Islet precursor cell (in vitro differentiated cells): ENCODE measurements around the gene CLEC14A.

Experiments used
- DNase-seq: peaks from one replicate; pipeline ENCODE4 v3.0.0-alpha.2; 2018

CLEC14A gene

GRCh38 chr14:38255673-38256532, at the start of gene CLEC14A:
CLEC14A (minus strand) TSS chr14:38256093; CDS start chr14:38256022, 71 bp downstream.
- DNase-seq, result peak; percentile 65

GRCh38 chr14:38302966-38303365, 47.1 kb upstream of the CLEC14A start:
- DNase-seq, result no peak

DNA sequence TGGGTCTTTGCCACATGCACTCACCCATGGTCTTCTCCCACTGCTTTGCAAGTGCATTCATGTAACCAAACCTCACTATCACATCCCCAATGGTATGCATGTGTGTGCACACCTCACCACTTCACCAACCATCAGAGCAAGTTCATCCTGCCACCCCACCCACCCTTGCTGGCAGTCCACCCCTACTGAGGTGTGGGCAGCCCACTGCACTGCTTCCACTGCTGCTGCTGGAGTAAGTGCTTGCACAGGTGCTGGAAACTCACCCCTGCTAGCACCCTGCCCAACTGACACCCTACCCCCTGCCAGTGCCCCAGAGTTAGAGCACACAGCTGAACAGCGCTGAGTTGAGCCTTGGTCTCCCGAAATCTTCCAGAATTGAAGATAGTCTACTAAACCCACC, 46.1 kb upstream of the CLEC14A start:
- DNase-seq, result no peak

GRCh38 chr14:38297681-38298080, 41.8 kb upstream of the CLEC14A start:
- no peak for DNase-seq

DNA sequence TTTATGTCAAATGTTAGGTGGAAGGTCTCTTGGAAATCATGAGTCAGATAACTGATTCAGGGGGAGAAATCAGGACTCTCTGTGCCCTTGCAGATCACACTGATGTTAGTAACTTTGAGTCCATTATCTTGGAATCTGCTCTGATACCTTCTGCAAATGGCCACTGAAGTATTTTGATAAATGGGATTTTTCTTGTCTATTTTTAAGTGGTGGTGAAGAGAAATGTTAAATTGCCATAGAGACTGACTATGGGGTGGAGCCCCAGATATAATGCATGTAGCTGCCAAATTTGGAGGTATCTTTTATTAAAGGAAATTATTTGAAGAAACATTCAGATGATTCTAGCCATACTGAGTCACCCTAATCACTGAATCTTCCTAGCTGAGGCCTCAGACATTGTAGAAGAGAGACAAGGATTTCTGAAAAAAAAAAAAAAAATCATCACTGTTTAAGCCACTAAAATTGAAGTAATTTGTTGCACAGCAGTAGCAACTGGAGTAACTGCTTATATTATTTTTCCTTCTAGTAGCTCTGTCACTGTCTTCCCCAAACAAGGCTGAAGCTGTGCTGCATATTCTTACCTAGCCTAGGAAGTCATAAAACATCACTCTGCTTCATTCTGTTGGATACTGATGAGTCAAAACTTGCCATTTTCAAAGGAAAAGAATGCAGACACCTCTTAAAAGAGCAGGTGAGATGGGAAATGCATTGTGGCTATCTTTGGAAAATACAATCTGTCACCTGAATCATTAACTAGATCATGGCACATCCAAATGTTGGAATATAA, 36.0 kb upstream of the CLEC14A start:
- no peak for DNase-seq

GRCh38 chr14:38290601-38291188, 34.8 kb upstream of the CLEC14A start:
- no peak for DNase-seq

DNA sequence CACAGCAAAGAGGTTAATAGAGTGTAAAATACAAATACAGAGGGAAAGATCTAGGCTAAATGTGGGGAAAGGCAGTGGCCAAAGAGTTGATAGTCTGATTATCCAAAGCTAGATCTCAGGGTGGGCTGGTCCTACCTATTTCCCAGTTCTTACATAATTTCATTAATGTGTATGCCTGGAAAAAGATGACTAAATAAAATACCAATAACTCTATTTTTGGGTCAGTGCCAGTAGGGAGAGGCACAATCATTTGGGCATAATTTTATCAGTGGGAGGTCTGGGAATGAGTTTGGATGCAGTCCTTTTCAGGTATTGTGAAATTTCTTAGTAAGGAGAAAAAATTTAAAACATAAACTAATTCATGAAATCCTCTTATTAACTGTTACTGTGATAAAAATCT, 30.6 kb upstream of the CLEC14A start:
- DNase-seq, result no peak

DNA sequence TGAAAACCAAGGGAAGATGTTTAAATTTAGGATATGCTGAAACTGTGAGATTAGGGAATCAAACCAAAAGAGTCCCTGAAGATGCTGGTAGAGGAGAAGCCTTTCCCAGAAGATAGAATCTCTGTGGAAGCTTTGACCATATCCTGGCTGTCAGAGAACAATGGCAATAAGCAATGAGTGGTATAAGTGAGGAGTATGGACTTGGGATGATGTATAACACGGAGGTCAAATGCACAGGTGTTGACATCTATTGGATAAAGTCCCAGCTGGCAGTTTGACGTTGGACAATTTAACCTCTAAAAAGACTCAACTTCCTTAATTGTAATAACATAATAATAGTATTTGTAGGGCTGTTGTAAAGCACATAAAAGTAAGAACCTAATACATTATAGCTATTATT, 30.1 kb upstream of the CLEC14A start:
- no peak for DNase-seq

DNA sequence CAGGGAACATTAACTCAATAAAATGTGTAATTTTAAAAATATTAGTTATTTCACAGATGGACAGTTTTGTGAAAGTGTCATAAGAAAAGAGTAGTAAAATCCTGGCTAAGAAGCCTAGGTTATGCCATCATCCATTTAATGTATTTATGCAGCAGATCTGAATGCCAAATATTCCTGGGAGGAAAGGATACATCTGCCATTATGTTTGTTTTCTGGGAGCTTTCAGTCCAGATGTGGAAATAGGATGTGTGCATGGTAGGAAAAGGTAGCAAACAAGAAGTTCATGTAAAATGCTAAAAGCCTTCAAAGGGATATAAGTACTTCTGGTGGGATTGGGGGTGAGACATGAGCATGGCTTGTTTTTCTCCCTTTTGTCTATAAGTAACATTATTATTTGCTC, 27.0 kb upstream of the CLEC14A start:
- DNase-seq, result no peak

- DNase-seq, result no peak
Observed at GRCh38 chr14:38280081-38280480, 24.2 kb upstream of the CLEC14A start.

- DNase-seq, result no peak
Observed at GRCh38 chr14:38279572-38279971, 23.7 kb upstream of the CLEC14A start.

DNA sequence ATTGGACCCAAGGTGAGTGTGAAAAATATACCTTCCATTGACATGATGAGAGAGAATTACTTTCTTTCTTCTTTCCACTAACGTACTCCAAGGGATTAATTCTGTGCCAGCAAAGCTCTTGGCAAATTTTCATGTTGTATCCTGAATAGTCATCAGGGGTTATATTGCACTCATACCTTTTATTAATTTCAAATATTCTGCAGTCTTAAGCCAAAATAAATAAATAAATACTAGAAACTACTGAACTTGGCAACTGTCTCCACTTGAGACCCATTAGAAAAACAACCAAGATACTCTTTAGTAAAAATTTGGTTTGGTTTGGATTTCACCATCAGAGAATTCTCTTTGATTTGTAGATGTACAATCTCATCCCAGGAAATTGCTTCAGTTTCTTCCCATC, 22.1 kb upstream of the CLEC14A start:
- DNase-seq, result no peak

DNA sequence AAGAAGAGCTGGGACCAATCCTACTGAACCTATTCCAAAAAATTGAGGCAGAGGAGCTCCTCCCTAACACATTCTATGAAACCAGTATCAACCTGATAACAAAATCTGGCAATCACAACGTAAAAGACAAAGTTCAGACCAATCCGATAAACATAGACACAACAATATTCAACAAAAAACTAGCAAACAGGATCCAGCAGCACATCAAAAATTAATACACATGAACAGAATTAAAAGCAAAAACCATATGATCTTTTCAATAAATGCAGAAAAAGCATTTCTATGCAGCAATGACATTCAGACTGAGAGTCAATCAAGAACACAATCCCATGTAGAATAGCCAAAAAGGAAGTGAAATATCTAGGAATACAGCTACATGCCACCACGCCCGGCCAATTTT, 7.0 kb upstream of the CLEC14A start:
- no peak for DNase-seq

DNA sequence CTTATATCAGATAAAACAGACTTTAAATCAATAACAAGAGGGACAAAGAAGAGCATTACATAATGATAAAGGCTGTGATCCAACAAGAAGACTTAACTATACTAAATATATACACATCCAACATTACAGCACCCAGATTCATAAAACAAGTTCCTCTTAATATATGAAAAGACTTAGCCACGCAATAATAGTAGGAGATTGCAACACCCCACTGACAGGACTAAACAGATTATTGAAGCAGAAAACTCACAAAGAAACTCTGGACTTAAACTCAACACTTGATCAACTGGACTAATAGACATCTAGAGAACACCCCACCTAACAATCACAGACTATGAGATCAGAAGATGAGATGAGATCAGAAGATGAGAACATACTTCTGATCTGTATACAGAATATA, 5.7 kb upstream of the CLEC14A start:
- DNase-seq, result no peak

GRCh38 chr14:38257507-38257906, 1.6 kb upstream of the CLEC14A start:
- no peak for DNase-seq

- DNase-seq, result no peak
Observed at GRCh38 chr14:38256533-38256840, 594 bp upstream of the CLEC14A start.

DNA sequence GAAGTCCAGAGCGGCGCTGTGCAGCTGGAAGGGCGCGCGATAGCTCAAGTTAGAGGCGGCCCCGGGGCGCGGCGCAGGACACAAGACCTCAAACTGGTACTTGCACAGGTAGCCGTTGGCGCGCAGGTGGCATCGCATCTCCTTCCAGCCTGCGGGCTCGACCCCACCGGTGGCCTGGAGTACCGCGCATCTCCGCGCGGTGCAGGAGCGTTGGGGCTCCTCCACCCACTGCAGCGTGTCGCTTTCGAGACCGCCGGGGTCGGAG, 553 bp downstream of the CLEC14A start:
- no peak for DNase-seq

DNA sequence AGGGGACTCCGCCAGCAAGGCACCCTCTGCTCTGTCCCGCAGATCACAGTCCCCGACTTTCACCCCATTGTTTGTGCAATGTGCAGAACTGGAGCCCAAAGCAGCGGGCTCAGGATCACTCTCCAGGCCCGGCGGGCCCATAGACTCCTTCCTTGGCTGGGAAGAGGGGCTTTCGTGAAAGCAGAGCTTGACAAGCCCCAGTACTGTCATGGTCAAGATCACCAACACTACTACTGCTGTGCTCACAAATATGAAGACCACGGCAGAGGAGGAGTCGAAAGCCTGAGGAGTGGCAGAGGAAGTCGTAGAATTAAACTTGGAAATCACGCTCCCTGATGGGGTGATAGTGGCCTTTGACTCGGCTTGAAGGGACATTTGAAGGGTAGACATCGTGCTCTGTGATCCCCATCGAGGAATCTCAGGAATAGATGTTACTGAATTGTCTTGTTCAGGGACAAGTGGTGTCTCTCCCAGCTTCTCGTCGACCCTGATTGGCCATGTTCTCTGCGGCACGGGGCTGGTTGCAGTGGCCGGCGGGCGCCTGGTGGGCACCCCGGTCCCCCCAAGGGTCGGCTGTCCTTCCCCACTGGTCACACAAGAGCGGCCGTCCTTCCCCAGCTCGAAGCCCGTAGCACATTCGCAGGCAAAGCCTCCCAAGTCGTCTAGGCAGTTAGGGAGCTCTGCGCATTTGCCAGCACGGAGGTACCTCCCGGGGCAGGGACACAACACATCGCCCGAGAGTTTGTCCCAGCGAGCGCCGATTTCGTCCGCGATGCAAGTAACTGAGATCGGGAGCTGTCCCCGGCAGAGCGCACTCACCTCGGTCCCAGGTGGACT, 1.1 kb downstream of the CLEC14A start:
- peak; percentile 75 for DNase-seq

GRCh38 chr14:38253676-38254075, 2.2 kb downstream of the CLEC14A start:
- DNase-seq, result no peak

DNA sequence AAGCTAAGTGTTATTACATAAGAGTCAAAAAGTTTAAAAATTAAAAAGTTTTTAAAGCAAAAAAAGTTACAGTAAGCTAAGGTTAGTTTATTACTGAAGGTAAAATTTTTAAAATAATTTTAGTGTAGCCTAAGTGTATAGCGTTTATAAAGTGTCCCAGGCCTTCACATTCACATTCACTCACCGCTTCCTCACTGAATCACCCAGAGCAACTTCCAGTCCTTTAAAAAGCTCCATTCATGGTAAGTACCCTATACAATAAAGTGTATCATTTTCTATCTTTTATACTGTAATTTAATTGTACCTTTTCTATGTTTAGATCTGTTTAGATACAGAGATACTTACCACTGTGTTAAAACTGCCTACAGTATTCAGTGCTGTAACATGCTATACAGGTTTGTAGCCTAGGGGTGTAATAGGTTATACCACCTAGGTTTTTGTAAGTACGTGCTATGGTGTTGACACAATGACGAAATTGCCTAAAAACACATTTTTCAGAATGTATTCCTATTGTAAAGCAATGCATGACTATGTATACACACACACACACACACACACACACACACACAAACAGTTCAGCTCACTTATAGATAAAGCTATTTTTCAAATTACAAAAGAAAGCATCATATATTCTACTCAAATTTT, 3.7 kb downstream of the CLEC14A start:
- no peak for DNase-seq

GRCh38 chr14:38250331-38250730, 5.6 kb downstream of the CLEC14A start:
- no peak for DNase-seq

DNA sequence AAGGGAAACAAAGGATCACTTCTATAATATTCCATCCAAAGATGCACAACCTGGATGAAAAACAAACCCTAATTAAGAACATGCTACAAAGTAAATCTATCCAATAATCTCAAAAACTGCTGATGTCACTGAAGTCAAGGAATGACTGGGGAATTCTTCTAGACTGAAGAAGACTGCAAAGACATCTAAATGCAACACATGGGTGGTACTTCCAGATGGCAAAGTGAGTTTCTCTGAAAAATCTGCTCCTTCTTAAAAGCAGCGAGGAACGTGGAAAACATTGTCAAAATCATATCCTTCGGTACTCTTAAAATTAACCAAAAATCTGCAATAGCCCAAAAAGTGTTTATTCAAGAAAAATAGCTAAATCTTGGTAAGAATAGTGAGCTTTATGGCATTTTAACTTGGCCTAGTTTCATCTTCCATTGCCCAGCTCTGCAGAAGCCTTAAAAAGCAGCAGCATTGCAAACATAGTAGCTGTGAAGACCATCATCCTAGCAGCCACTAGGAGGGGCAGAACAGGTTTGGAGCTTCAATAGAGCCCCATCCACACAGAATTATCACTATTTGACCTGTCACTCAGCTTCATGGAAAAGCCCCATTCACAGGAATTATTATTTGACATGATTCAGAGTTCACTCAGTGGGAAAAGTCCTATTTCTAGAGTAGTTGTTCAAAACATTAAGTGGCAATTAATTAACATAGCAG, 7.4 kb downstream of the CLEC14A start:
- DNase-seq, result no peak
